ENCODE measurements around the gene PNPLA8.
"Not testable (repeated sequence)": the region's sequence is repeated elsewhere in the genome, so short reads cannot be mapped to it uniquely, and the experiment has no call there.

PNPLA8 gene

GRCh38 chr7:108479751-108480150 lies 46.2 kb downstream of the PNPLA8 start:
- DNase-seq (ENCODE audit: low read depth in 2 of 3, low spot score in 2 of 3), result no peak

GRCh38 chr7:108479118-108479517 lies 46.8 kb downstream of the PNPLA8 start:
- no peak for DNase-seq (ENCODE audit: low read depth in 2 of 3, low spot score in 2 of 3)

- DNase-seq (ENCODE audit: low read depth in 2 of 3, low spot score in 2 of 3), result no peak
Observed at GRCh38 chr7:108468246-108468645, 57.7 kb downstream of the PNPLA8 start.

GRCh38 chr7:108467391-108467790 lies 58.5 kb downstream of the PNPLA8 start:
- no peak for DNase-seq (ENCODE audit: low read depth in 2 of 3, low spot score in 2 of 3)

GRCh38 chr7:108466322-108466721 lies 59.6 kb downstream of the PNPLA8 start:
- DNase-seq (ENCODE audit: low read depth in 2 of 3, low spot score in 2 of 3), result not testable (repeated sequence)

- no peak for DNase-seq (ENCODE audit: low read depth in 2 of 3, low spot score in 2 of 3)
Observed at GRCh38 chr7:108464743-108465142, 61.2 kb downstream of the PNPLA8 start.

- DNase-seq (ENCODE audit: low read depth in 2 of 3, low spot score in 2 of 3), result no peak
Observed at GRCh38 chr7:108463613-108464012, 62.3 kb downstream of the PNPLA8 start.

- DNase-seq (ENCODE audit: low read depth in 2 of 3, low spot score in 2 of 3), result no peak
Observed at GRCh38 chr7:108461840-108462239, 64.1 kb downstream of the PNPLA8 start.

GRCh38 chr7:108460964-108461363 lies 65.0 kb downstream of the PNPLA8 start:
- DNase-seq (ENCODE audit: low read depth in 2 of 3, low spot score in 2 of 3), result no peak

- DNase-seq (ENCODE audit: low read depth in 2 of 3, low spot score in 2 of 3), result no peak
Observed at GRCh38 chr7:108459922-108460551, 65.9 kb downstream of the PNPLA8 start.

- no peak for DNase-seq (ENCODE audit: low read depth in 2 of 3, low spot score in 2 of 3)
Observed at GRCh38 chr7:108457871-108458270, 68.1 kb downstream of the PNPLA8 start.

- no peak for DNase-seq (ENCODE audit: low read depth in 2 of 3, low spot score in 2 of 3)
Observed at GRCh38 chr7:108456845-108457540, 68.9 kb downstream of the PNPLA8 start.

- DNase-seq (ENCODE audit: low read depth in 2 of 3, low spot score in 2 of 3), result peak in 2 of 3 experiments; percentile 10 to 26
Observed at GRCh38 chr7:108455998-108456677, 69.8 kb downstream of the PNPLA8 start, which contains the start of gene NRCAM. NRCAM (minus strand) TSS chr7:108456436; CDS start chr7:108240064, 216,372 bp downstream.

- DNase-seq (ENCODE audit: low read depth in 2 of 3, low spot score in 2 of 3), result no peak
Observed at GRCh38 chr7:108455551-108455997, 70.4 kb downstream of the PNPLA8 start.

GRCh38 chr7:108454674-108455550 lies 71.0 kb downstream of the PNPLA8 start:
- peak in 1 of 3 experiments; percentile 5 for DNase-seq (ENCODE audit: low read depth in 2 of 3, low spot score in 2 of 3)

GRCh38 chr7:108454317-108454673 lies 71.6 kb downstream of the PNPLA8 start:
- DNase-seq (ENCODE audit: low read depth in 2 of 3, low spot score in 2 of 3), result no peak

- DNase-seq (ENCODE audit: low read depth in 2 of 3, low spot score in 2 of 3), result no peak
Observed at GRCh38 chr7:108453320-108453719, 72.6 kb downstream of the PNPLA8 start.

- DNase-seq (ENCODE audit: low read depth in 2 of 3, low spot score in 2 of 3), result no peak
Observed at GRCh38 chr7:108452707-108453106, 73.2 kb downstream of the PNPLA8 start.

GRCh38 chr7:108451296-108451848 lies 74.6 kb downstream of the PNPLA8 start:
- DNase-seq (ENCODE audit: low read depth in 2 of 3, low spot score in 2 of 3), result no peak

- no peak for DNase-seq (ENCODE audit: low read depth in 2 of 3, low spot score in 2 of 3)
Observed at GRCh38 chr7:108450160-108450559, 75.8 kb downstream of the PNPLA8 start.

GRCh38 chr7:108449521-108449920 lies 76.4 kb downstream of the PNPLA8 start:
- no peak for DNase-seq (ENCODE audit: low read depth in 2 of 3, low spot score in 2 of 3)
